B cell (primary cell): ENCODE measurements around the gene SLC4A1.

Source experiments
- CTCF ChIP-seq: fragments of 200-600 bp; IDR thresholded peaks from one replicate; pipeline ENCODE4 v1.8.0; 2022; ENCODE audit warnings: antibody characterized with exemption, mild to moderate bottlenecking
- EZH2 ChIP-seq: IDR thresholded peaks from 2 replicates; pipeline ENCODE4 v1.6.1; 2012; ENCODE audit warnings: borderline replicate concordance, low read depth, mild to moderate bottlenecking, moderate library complexity, low read length; ENCODE audit not compliant: insufficient read depth, poor library complexity, severe bottlenecking

- TF ChIP-seq CTCF (no peak), EZH2 (no peak)
Observed at GRCh38 chr17:44213403-44214229, 54.3 kb downstream of the SLC4A1 start.
